ENCODE measurements around the gene STAT5A.

DNA sequence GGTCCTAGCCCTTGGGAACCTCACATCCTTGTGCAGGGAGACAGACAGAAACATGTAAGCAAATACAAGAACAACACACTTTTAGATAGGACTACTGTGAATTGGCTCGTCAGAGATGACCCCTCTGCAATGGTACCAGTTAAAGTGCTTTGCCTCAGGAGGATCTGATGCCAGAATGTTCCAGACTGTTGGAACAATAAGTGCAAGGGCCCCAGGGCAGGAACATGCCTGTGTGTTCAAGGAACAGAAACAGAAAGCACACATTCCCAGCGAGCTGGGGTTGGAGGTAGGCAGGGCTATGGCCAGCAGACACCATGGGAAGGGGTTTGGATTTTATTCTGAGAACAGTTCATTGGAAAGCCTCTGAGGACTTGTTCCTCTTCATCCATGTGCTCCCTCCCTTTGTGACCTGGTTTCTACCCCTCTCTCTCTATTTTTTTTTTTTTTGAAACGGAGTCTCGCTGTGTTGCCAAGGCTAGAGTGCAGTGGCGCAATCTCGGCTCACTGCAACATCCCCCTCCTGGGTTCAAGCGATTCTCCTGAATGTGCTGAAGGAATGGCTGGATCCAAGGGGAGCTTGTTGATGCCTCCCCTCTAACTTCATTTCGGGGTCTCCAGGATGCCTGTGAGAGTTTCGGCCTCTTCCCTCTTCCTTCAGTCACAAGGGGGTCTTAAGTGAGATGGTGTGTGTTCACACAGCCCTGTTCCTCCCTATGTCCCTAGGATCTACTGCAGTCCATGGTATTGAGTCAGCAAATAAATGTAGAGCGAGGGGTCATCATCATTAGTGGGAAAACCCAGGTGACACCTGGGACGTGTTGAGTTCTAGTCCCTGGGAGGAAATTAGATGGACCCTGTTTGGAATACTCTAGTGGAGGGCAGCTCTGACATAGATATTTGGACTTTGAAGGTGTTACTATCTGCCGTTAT is 6.4 kb downstream of the STAT5A start:
- TF ChIP-seq, protein P1, sequence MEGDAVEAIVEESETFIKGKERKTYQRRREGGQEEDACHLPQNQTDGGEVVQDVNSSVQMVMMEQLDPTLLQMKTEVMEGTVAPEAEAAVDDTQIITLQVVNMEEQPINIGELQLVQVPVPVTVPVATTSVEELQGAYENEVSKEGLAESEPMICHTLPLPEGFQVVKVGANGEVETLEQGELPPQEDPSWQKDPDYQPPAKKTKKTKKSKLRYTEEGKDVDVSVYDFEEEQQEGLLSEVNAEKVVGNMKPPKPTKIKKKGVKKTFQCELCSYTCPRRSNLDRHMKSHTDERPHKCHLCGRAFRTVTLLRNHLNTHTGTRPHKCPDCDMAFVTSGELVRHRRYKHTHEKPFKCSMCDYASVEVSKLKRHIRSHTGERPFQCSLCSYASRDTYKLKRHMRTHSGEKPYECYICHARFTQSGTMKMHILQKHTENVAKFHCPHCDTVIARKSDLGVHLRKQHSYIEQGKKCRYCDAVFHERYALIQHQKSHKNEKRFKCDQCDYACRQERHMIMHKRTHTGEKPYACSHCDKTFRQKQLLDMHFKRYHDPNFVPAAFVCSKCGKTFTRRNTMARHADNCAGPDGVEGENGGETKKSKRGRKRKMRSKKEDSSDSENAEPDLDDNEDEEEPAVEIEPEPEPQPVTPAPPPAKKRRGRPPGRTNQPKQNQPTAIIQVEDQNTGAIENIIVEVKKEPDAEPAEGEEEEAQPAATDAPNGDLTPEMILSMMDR (IDR thresholded peaks at IDR 0.05): no peak
- no peak for TF ChIP-seq POLR2A (IDR thresholded peaks at IDR 0.05)

All from uterus (tissue), 2 donors.